Spleen (tissue), 7 donors: ENCODE measurements around the gene WASHC2C.
"Not testable (repeated sequence)": the region's sequence is repeated elsewhere in the genome, so short reads cannot be mapped to it uniquely, and the experiment has no call there.

Source experiments
- CTCF ChIP-seq, 11 experiments: fragments of 200-600 bp in 7 of 11; fragments of 450-650 bp in 4 of 11; sonication (generic) in 4 of 11; IDR thresholded peaks in 8 of 11; conservative IDR thresholded peaks in 3 of 11; 1 replicate in 7 of 11; 2 replicates in 4 of 11; pipeline versions ENCODE4 v1.4.0 to v1.8.0; 2016 to 2021; ENCODE audit warnings: antibody characterized with exemption in 11 of 11, inconsistent platforms in 4 of 11, mild to moderate bottlenecking in 1 of 11
- POLR2A ChIP-seq, 3 donors: fragments of 450-650 bp; IDR thresholded peaks; one replicate each; pipeline ENCODE4 v1.5.1; 2017; ENCODE audit warnings: antibody characterized with exemption in 3 of 3, mild to moderate bottlenecking in 1 of 3
- POLR2AphosphoS5 ChIP-seq, 3 donors: sonication (generic); formaldehyde crosslinking; IDR thresholded peaks; one replicate each; pipeline ENCODE4 v1.5.1; 2017; ENCODE audit warnings: antibody characterized with exemption in 3 of 3
- donor health status: DM: no; HTN: no; CAD: no; lungs with moderate emphysema.
- donor health status: DM: no; HTN: no; CAD: no.
- donor health status: DM: no; HTN: no; CAD: no.

GRCh38 chr10:45742014-45742413, 14.9 kb downstream of the WASHC2C start:
- TF ChIP-seq POLR2AphosphoS5 (IDR thresholded peaks at IDR 0.05); CTCF (IDR thresholded peaks at IDR 0.05 in 8 of 11, conservative IDR thresholded peaks at IDR 0.05 in 3 of 11); POLR2A (IDR thresholded peaks at IDR 0.05): not testable (repeated sequence)
